Endodermal cell (in vitro differentiated cells): Measurements from ENCODE around the gene ZFYVE1. TPM values are rescaled to one million over a fixed set of nuclear protein-coding genes. Genes with fewer than 3 reads are reported as not detected.

Experiments
- DNase-seq: peaks from one replicate; pipeline ENCODE4 v3.0.0-alpha.2; 2017
- H3K27ac ChIP-seq: 2 replicates; pipeline ENCODE4 v1.5.1; 2013; ENCODE audit warnings: mild to moderate bottlenecking, low read depth, low read length, moderate library complexity
- H3K27me3 ChIP-seq: 2 replicates; pipeline ENCODE4 v1.6.1; 2013; ENCODE audit warnings: mild to moderate bottlenecking, low read length, moderate library complexity; ENCODE audit not compliant: insufficient read depth, control insufficient read depth, poor library complexity, severe bottlenecking
- H3K36me3 ChIP-seq: 2 replicates; pipeline ENCODE4 v1.7.0; 2013; ENCODE audit warnings: mild to moderate bottlenecking, low read length, moderate library complexity; ENCODE audit not compliant: control insufficient read depth, insufficient read depth
- H3K4me1 ChIP-seq: one replicate; pipeline ENCODE4 v1.7.0; 2013; ENCODE audit warnings: low read length; ENCODE audit not compliant: control insufficient read depth, insufficient read depth
- H3K4me3 ChIP-seq: 2 replicates; pipeline ENCODE4 v1.5.1; 2013; ENCODE audit warnings: mild to moderate bottlenecking, low read length, moderate library complexity
- H3K9ac ChIP-seq: 2 replicates; pipeline ENCODE4 v1.6.1; 2013; ENCODE audit warnings: mild to moderate bottlenecking, low read length, moderate library complexity; ENCODE audit not compliant: poor library complexity, severe bottlenecking; ENCODE audit errors: extremely low read depth
- H3K9me3 ChIP-seq: 2 replicates; pipeline ENCODE4 v1.6.1; 2013; ENCODE audit warnings: mild to moderate bottlenecking, low read length, moderate library complexity; ENCODE audit not compliant: control insufficient read depth
- H3K27ac Mint-ChIP-seq: 2 replicates; pipeline ENCODE4 v1.8.0; 2020; ENCODE audit warnings: mixed read lengths
- H3K27me3 Mint-ChIP-seq: 2 replicates; pipeline ENCODE4 v1.8.0; 2021; ENCODE audit warnings: mild to moderate bottlenecking, mixed read lengths; ENCODE audit not compliant: insufficient read depth
- H3K36me3 Mint-ChIP-seq: 2 replicates; pipeline ENCODE4 v1.8.0; 2020; ENCODE audit warnings: low read depth, mixed read lengths
- H3K4me1 Mint-ChIP-seq: 2 replicates; pipeline ENCODE4 v1.8.0; 2020; ENCODE audit warnings: mixed read lengths
- H3K4me3 Mint-ChIP-seq: 2 replicates; pipeline ENCODE4 v1.8.0; 2020; ENCODE audit warnings: mild to moderate bottlenecking, moderate library complexity, mixed read lengths
- H3K9me3 Mint-ChIP-seq: 2 replicates; pipeline ENCODE4 v1.8.0; 2020; ENCODE audit warnings: mild to moderate bottlenecking, mixed read lengths
- CTCF ChIP-seq: fragments of 200-600 bp; sonication (generic); conservative IDR thresholded peaks from 2 replicates; pipeline ENCODE4 v1.5.0; 2021; ENCODE audit warnings: antibody characterized with exemption, mild to moderate bottlenecking
- WGBS, 2 experiments: methylation state at CpG; one replicate each; pipeline versions ENCODE4 v1.1.5 to v1.1.7; 2013; ENCODE audit warnings: missing lambda C conversion rate in 2 of 2, mixed read lengths in 1 of 2; ENCODE audit not compliant: insufficient coverage in 1 of 2, insufficient read length in 1 of 2; 5-methylcytosine and 5-hydroxymethylcytosine counted together
- total RNA-seq, 2 donors: library from RNA; stranded (reverse); fragmentation: NEBNext Ultra II Directional in 1 of 2; extraction: Animal tissue kit (Norgen Biotek cat#: 25700) in 1 of 2; gene quantifications; 2 replicates in 1 of 2; 3 replicates in 1 of 2; pipeline ENCODE4 v1.2.1, GENCODE V29; 2021

Gene ZFYVE1
- total RNA-seq, 2 donors from 2014 or later: 11.6 to 16.6 TPM

- WGBS, 2 experiments: 0 to 2% methylated on average over 18 to 27 of the region's 27 CpGs
- TF ChIP-seq CTCF: no peak
- peaks cover 31% of the 10 kb centered on the region for H3K36me3 Mint-ChIP-seq
- Histone ChIP-seq H3K36me3 (peaks cover 36% of the 10 kb centered on the region), H3K9me3 (no peaks in the 10 kb centered on the region), H3K27ac (peak overlapping the region; percentile 94), H3K27me3 (no peaks in the 10 kb centered on the region), H3K4me1 (no peaks in the 10 kb centered on the region), H3K9ac (peak overlapping the region; percentile 95), H3K4me3 (peak overlapping the region; percentile 96)
- H3K4me1 Mint-ChIP-seq: peaks cover 22% of the 10 kb centered on the region
- no peaks in the 10 kb centered on the region for H3K27me3 Mint-ChIP-seq
- DNase-seq: peak; percentile 65
- H3K9me3 Mint-ChIP-seq: no peaks in the 10 kb centered on the region
- no peak overlapping the region for H3K27ac Mint-ChIP-seq
- H3K4me3 Mint-ChIP-seq: no peak overlapping the region
These were observed 32.2 kb upstream of the ZFYVE1 start for GRCh38 chr14:73058922-73059673.

DNA sequence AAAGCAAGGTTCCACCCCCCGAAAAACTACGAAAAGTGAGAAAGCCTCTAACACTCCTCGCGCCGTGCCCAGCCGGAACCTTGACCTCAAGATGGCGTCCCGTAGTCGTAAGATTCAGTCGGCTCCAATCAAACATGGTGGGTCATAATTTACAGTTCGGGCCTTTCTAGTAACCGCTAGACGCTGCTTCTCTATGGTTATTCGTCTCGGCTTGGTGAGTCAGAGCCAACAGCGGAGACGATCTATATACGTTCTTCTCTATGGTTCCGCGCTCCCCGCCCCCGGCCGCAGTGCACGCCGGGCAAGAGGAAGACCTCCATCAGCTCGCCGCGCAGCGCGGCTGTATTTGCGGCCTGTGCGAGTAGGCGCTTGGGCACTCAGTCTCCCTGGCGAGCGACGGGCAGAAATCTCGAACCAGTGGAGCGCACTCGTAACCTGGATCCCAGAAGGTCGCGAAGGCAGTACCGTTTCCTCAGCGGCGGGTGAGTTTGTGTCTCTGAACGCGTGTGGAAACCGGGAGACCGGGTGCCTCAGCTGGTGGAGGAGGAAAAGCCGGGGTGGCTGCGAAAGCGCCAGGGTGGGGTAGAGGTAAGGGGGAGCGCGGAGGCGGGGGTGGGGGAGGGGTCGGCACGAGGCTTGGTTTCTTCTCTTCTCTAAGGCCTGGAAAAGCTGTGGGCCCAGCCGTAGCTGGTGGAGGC lies 31.5 kb upstream of the ZFYVE1 start, which contains the start of gene RBM25:
TSS of gene RBM25 (plus strand) at position 311 of the 698 bp plus-strand sequence. CDS start 13,108 bp downstream, outside the sequence.
- H3K27ac Mint-ChIP-seq: no peak within 1 kb of the TSS
- Histone ChIP-seq H3K27ac (peak within 1 kb of the TSS; percentile 94), H3K4me1 (no peaks in the 10 kb centered on the region), H3K36me3 (peaks cover 29% of the 10 kb centered on the region), H3K9me3 (no peaks in the 10 kb centered on the region), H3K4me3 (peak within 1 kb of the TSS; percentile 96), H3K27me3 (no peaks in the 10 kb centered on the region), H3K9ac (peak within 1 kb of the TSS; percentile 95)
- H3K9me3 Mint-ChIP-seq: no peaks in the 10 kb centered on the region
- H3K27me3 Mint-ChIP-seq: no peaks in the 10 kb centered on the region
- H3K36me3 Mint-ChIP-seq: peaks cover 24% of the 10 kb centered on the region
- no peak within 1 kb of the TSS for H3K4me3 Mint-ChIP-seq
- peak; percentile 99 for DNase-seq
- WGBS, 2 experiments: 0 to 1% methylated on average over 24 to 56 of the region's 57 CpGs
- peaks cover 22% of the 10 kb centered on the region for H3K4me1 Mint-ChIP-seq
- TF ChIP-seq CTCF: no peak

DNA sequence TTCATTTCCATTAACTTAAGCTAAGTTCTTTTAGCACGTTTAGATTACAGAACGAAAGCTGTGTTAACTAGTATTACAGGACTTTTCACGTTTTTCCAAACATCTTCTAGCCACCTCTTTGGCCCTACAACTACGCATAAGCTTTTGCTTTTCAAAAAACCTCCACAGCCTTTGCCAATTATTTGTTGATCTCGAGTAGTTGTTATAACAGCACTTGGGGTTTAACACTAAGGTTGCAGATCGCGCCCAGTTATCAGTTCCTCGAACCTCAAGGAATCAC lies 31.0 kb upstream of the ZFYVE1 start:
- WGBS, 2 experiments: 4 to 13% methylated on average over 3 to 8 of the region's 8 CpGs
- Mint-ChIP-seq H3K36me3 (peaks cover 22% of the 10 kb centered on the region), H3K4me3 (no peak overlapping the region), H3K4me1 (peaks cover 22% of the 10 kb centered on the region), H3K27me3 (no peaks in the 10 kb centered on the region), H3K9me3 (no peaks in the 10 kb centered on the region), H3K27ac (no peak overlapping the region)
- Histone ChIP-seq H3K9ac (peak overlapping the region; percentile 95), H3K4me1 (no peaks in the 10 kb centered on the region), H3K27me3 (no peaks in the 10 kb centered on the region), H3K4me3 (peak overlapping the region; percentile 96), H3K27ac (peak overlapping the region; percentile 94), H3K36me3 (peaks cover 27% of the 10 kb centered on the region), H3K9me3 (no peaks in the 10 kb centered on the region)
- DNase-seq: no peak
- no peak for TF ChIP-seq CTCF
